Activated CD4-positive, alpha-beta memory T cell treated with anti-CD3 and anti-CD28 coated beads, Interleukin-2, amount 10 ng/mL, durations not matched to agents 7 days and 5 days (primary cell): ENCODE data around the gene MEST. TPM values are rescaled to one million over a fixed set of nuclear protein-coding genes. Genes with fewer than 3 reads are reported as not detected.
A peak's percentile ranks its signal among the peaks of the same experiment; 100 is the strongest.
"Not testable (repeated sequence)": the region's sequence is repeated elsewhere in the genome, so short reads cannot be mapped to it uniquely, and the experiment has no call there.

Experiments
- CTCF ChIA-PET: fragments of 350-600 bp; sonication (Branson Sonifier 250); formaldehyde crosslinking; loops from one replicate; lab custom pipeline; 2021; ENCODE audit warnings: antibody characterized with exemption, inconsistent platforms; lab: Charles Lee
- POLR2A ChIA-PET: fragments of 350-600 bp; sonication (Branson Sonifier 250); formaldehyde crosslinking; loops from one replicate; lab custom pipeline; 2021; ENCODE audit warnings: antibody characterized with exemption; lab: Charles Lee
- DNase-seq: peaks from one replicate; pipeline ENCODE4 v3.0.0-alpha.2; 2020
- H3K27ac Mint-ChIP-seq: one replicate; pipeline ENCODE4 v1.8.0; 2021; ENCODE audit warnings: mild to moderate bottlenecking, mixed read lengths
- H3K27me3 Mint-ChIP-seq: one replicate; pipeline ENCODE4 v1.8.0; 2021; ENCODE audit warnings: mixed read lengths
- H3K36me3 Mint-ChIP-seq: one replicate; pipeline ENCODE4 v1.8.0; 2021; ENCODE audit warnings: low read depth, mixed read lengths
- H3K4me1 Mint-ChIP-seq: one replicate; pipeline ENCODE4 v1.8.0; 2021; ENCODE audit warnings: mixed read lengths
- H3K4me3 Mint-ChIP-seq: one replicate; pipeline ENCODE4 v1.8.0; 2021; ENCODE audit warnings: mild to moderate bottlenecking, mixed read lengths
- H3K9me3 Mint-ChIP-seq: one replicate; pipeline ENCODE4 v1.8.0; 2021; ENCODE audit warnings: mixed read lengths
- total RNA-seq, 2 experiments: library from RNA; stranded (reverse); gene quantifications; one replicate each; pipeline ENCODE4 v1.2.3, GENCODE V29; 2021

The MEST gene
- total RNA-seq = under 1 TPM; 0.55 to 0.68 TPM

- Mint-ChIP-seq H3K27me3 (peaks cover 63% of the 10 kb centered on the region), H3K4me3 (peak within 1 kb of the TSS; percentile 9), H3K27ac (no peak within 1 kb of the TSS), H3K36me3 (peaks cover 6% of the 10 kb centered on the region), H3K9me3 (peaks cover 3% of the 10 kb centered on the region), H3K4me1 (peaks cover 8% of the 10 kb centered on the region)
- no peak for DNase-seq
- ChIA-PET CTCF (no interaction called here), POLR2A (interaction anchor here (1.4 kb wide), 1 partner anchor 51 kb away, joined by 3 read pairs; the partner anchor contains the start of gene CEP41)
Measured at GRCh38 chr7:130491841-130492522, at the start of gene MEST. MEST (plus strand) TSS chr7:130492085; CDS start chr7:130492314, 229 bp downstream.

- no peak for DNase-seq
- no peak overlapping the region for H3K27ac Mint-ChIP-seq
- peaks cover 43% of the 10 kb centered on the region for H3K4me1 Mint-ChIP-seq
- no peaks in the 10 kb centered on the region for H3K27me3 Mint-ChIP-seq
- peaks cover 2% of the 10 kb centered on the region for H3K36me3 Mint-ChIP-seq
- H3K4me3 Mint-ChIP-seq = no peak overlapping the region
- no peaks in the 10 kb centered on the region for H3K9me3 Mint-ChIP-seq
- ChIA-PET POLR2A (no interaction called here), CTCF (no interaction called here)
Measured at GRCh38 chr7:130442601-130443000, 49.3 kb upstream of the MEST start.

GRCh38 chr7:130444234-130444633 is 47.7 kb upstream of the MEST start:
- no peak overlapping the region for H3K27ac Mint-ChIP-seq
- peaks cover 38% of the 10 kb centered on the region for H3K4me1 Mint-ChIP-seq
- CTCF ChIA-PET = no interaction called here
- no peaks in the 10 kb centered on the region for H3K27me3 Mint-ChIP-seq
- POLR2A ChIA-PET = no interaction called here
- no peak for DNase-seq
- H3K9me3 Mint-ChIP-seq = peaks cover 7% of the 10 kb centered on the region
- H3K36me3 Mint-ChIP-seq = peaks cover 2% of the 10 kb centered on the region
- H3K4me3 Mint-ChIP-seq = no peak overlapping the region

- Mint-ChIP-seq H3K4me1 (peaks cover 33% of the 10 kb centered on the region), H3K4me3 (no peak overlapping the region), H3K27me3 (no peaks in the 10 kb centered on the region), H3K9me3 (peaks cover 7% of the 10 kb centered on the region), H3K27ac (no peak overlapping the region), H3K36me3 (peaks cover 2% of the 10 kb centered on the region)
- POLR2A ChIA-PET = no interaction called here
- DNase-seq = no peak
- CTCF ChIA-PET = interaction anchor here (1.0 kb wide), 1 partner anchor 21 kb away, joined by 3 read pairs; no protein-coding TSS in a partner anchor
Measured at GRCh38 chr7:130444751-130445407, 47.0 kb upstream of the MEST start.

- Mint-ChIP-seq H3K27ac (no peak overlapping the region), H3K4me3 (no peak overlapping the region), H3K4me1 (peaks cover 23% of the 10 kb centered on the region), H3K27me3 (no peaks in the 10 kb centered on the region), H3K36me3 (no peaks in the 10 kb centered on the region), H3K9me3 (peaks cover 7% of the 10 kb centered on the region)
- no peak for DNase-seq
- CTCF ChIA-PET = no interaction called here
- POLR2A ChIA-PET = no interaction called here
Measured at GRCh38 chr7:130446259-130446658, 45.6 kb upstream of the MEST start.

GRCh38 chr7:130451344-130451743 is 40.5 kb upstream of the MEST start:
- H3K27me3 Mint-ChIP-seq, H3K9me3 Mint-ChIP-seq, DNase-seq, CTCF ChIA-PET, POLR2A ChIA-PET, H3K4me3 Mint-ChIP-seq, H3K4me1 Mint-ChIP-seq, H3K36me3 Mint-ChIP-seq, H3K27ac Mint-ChIP-seq: not testable (repeated sequence)

- H3K27me3 Mint-ChIP-seq = peaks cover 6% of the 10 kb centered on the region
Measured at GRCh38 chr7:130452951-130453350, 38.9 kb upstream of the MEST start.

GRCh38 chr7:130454959-130455358 is 36.9 kb upstream of the MEST start:
- Mint-ChIP-seq H3K27ac (no peak overlapping the region), H3K4me1 (peaks cover 8% of the 10 kb centered on the region), H3K4me3 (no peak overlapping the region), H3K9me3 (peaks cover 9% of the 10 kb centered on the region), H3K27me3 (peaks cover 6% of the 10 kb centered on the region), H3K36me3 (peaks cover 5% of the 10 kb centered on the region)
- no peak for DNase-seq
- ChIA-PET CTCF (no interaction called here), POLR2A (no interaction called here)

More at GRCh38 chr7:130452951-130453350, 38.9 kb upstream of the MEST start:
- no peak overlapping the region for H3K27ac Mint-ChIP-seq
- H3K9me3 Mint-ChIP-seq = peaks cover 7% of the 10 kb centered on the region
- ChIA-PET CTCF (interaction anchor here (1.1 kb wide), 1 partner anchor 23 kb away, joined by 3 read pairs; no protein-coding TSS in a partner anchor), POLR2A (no interaction called here)
- H3K36me3 Mint-ChIP-seq = no peaks in the 10 kb centered on the region
- H3K4me3 Mint-ChIP-seq = no peak overlapping the region
- peaks cover 2% of the 10 kb centered on the region for H3K4me1 Mint-ChIP-seq
- DNase-seq = no peak

GRCh38 chr7:130458257-130458656 is 33.6 kb upstream of the MEST start:
- DNase-seq = no peak
- POLR2A ChIA-PET = no interaction called here
- peaks cover 12% of the 10 kb centered on the region for H3K9me3 Mint-ChIP-seq
- no peak overlapping the region for H3K27ac Mint-ChIP-seq
- H3K4me3 Mint-ChIP-seq = no peak overlapping the region
- CTCF ChIA-PET = no interaction called here
- H3K4me1 Mint-ChIP-seq = peaks cover 8% of the 10 kb centered on the region
- peaks cover 6% of the 10 kb centered on the region for H3K27me3 Mint-ChIP-seq
- peaks cover 5% of the 10 kb centered on the region for H3K36me3 Mint-ChIP-seq

GRCh38 chr7:130461272-130461671 is 30.6 kb upstream of the MEST start:
- peaks cover 7% of the 10 kb centered on the region for H3K4me1 Mint-ChIP-seq
- POLR2A ChIA-PET = no interaction called here
- H3K27ac Mint-ChIP-seq = no peak overlapping the region
- H3K4me3 Mint-ChIP-seq = no peak overlapping the region
- no peak for DNase-seq
- peaks cover 5% of the 10 kb centered on the region for H3K36me3 Mint-ChIP-seq
- CTCF ChIA-PET = no interaction called here
- H3K27me3 Mint-ChIP-seq = peaks cover 8% of the 10 kb centered on the region
- peaks cover 12% of the 10 kb centered on the region for H3K9me3 Mint-ChIP-seq

- no peak for DNase-seq
- Mint-ChIP-seq H3K4me1 (peaks cover 2% of the 10 kb centered on the region), H3K36me3 (peaks cover 5% of the 10 kb centered on the region), H3K4me3 (no peak overlapping the region), H3K27ac (no peak overlapping the region), H3K9me3 (peaks cover 12% of the 10 kb centered on the region), H3K27me3 (peaks cover 11% of the 10 kb centered on the region)
- ChIA-PET POLR2A (no interaction called here), CTCF (no interaction called here)
Measured at GRCh38 chr7:130463553-130464434, 28.1 kb upstream of the MEST start.

- no peaks in the 10 kb centered on the region for H3K4me1 Mint-ChIP-seq
- CTCF ChIA-PET = no interaction called here
- H3K9me3 Mint-ChIP-seq = no peaks in the 10 kb centered on the region
- no peak for DNase-seq
- peaks cover 16% of the 10 kb centered on the region for H3K27me3 Mint-ChIP-seq
- POLR2A ChIA-PET = no interaction called here
- no peak overlapping the region for H3K27ac Mint-ChIP-seq
- H3K36me3 Mint-ChIP-seq = no peaks in the 10 kb centered on the region
- no peak overlapping the region for H3K4me3 Mint-ChIP-seq
Measured at GRCh38 chr7:130468612-130469011, 23.3 kb upstream of the MEST start.

GRCh38 chr7:130471974-130472373 is 19.9 kb upstream of the MEST start:
- ChIA-PET POLR2A (no interaction called here), CTCF (no interaction called here)
- Mint-ChIP-seq H3K4me1 (no peaks in the 10 kb centered on the region), H3K27me3 (peaks cover 16% of the 10 kb centered on the region), H3K36me3 (no peaks in the 10 kb centered on the region), H3K4me3 (no peak overlapping the region), H3K27ac (no peak overlapping the region), H3K9me3 (no peaks in the 10 kb centered on the region)
- DNase-seq = no peak
